A549 (cell line): Measurements from ENCODE around the gene PPM1L. TPM values are rescaled to one million over a fixed set of nuclear protein-coding genes. Genes with fewer than 3 reads are reported as not detected.

Experiments used
- ATAC-seq, 2 experiments: fragments of 200-7000 bp in 1 of 2; fragments of >200 bp in 1 of 2; cut with Nextera tagmentation in 1 of 2; cut with Tn5 transposase in 1 of 2; 3 replicates each; pipeline versions ENCODE4 v1.8.0 to v1.9.1; 2018 to 2020; ENCODE audit warnings: mild to moderate bottlenecking in 1 of 2, moderate library complexity in 1 of 2
- CTCF ChIA-PET: fragments of 300-600 bp; sonication (Branson Sonifier 250); formaldehyde crosslinking; extraction: SDS; loops from one replicate; lab custom pipeline; 2021; ENCODE audit warnings: antibody characterized with exemption, inconsistent platforms; lab: Yijun Ruan, JAX
- POLR2A ChIA-PET: fragments of 350-600 bp; formaldehyde crosslinking; extraction: SDS; loops from one replicate; lab custom pipeline; 2021; ENCODE audit warnings: antibody characterized with exemption, inconsistent platforms; lab: Yijun Ruan, JAX
- DNase-seq, 2 experiments: peaks; one replicate each; pipeline versions ENCODE4 v3.0.0 to v3.0.0-alpha.2; 2011 to 2016; ENCODE audit warnings: low read depth in 1 of 2, low spot score in 1 of 2
- FAIRE-seq: peaks from 2 replicates; lab custom pipeline; 2011; peaks lifted over from hg19 to GRCh38; lab: Jason Lieb, UNC
- H3K27ac ChIP-seq, 2 experiments: fragments of >200 bp; sonication (Bioruptor Twin); formaldehyde crosslinking; 3 replicates each; pipeline ENCODE4 v1.5.1; 2016 to 2017
- H3K4me1 ChIP-seq: fragments of >200 bp; sonication (Bioruptor Twin); formaldehyde crosslinking; 3 replicates; pipeline ENCODE4 v1.6.1; 2016
- H3K4me2 ChIP-seq: fragments of >200 bp; sonication (Bioruptor Twin); formaldehyde crosslinking; 3 replicates; pipeline ENCODE4 v1.6.1; 2016
- H3K4me3 ChIP-seq: fragments of >200 bp; sonication (Bioruptor Twin); formaldehyde crosslinking; 3 replicates; pipeline ENCODE4 v1.5.1; 2016
- H3K9me3 ChIP-seq: fragments of >200 bp; sonication (Bioruptor Twin); formaldehyde crosslinking; 3 replicates; pipeline ENCODE4 v1.6.1; 2016
- BHLHE40 ChIP-seq: IDR thresholded peaks from 2 replicates; pipeline ENCODE4 v1.6.1; 2012; ENCODE audit warnings: low read depth, low read length, inconsistent platforms
- CBX8 ChIP-seq: fragments of 200-600 bp; sonication (generic); IDR thresholded peaks from 2 replicates; pipeline ENCODE4 v1.6.1; 2016
- CHD2 ChIP-seq: fragments of 150-350 bp; IDR thresholded peaks from 2 replicates; pipeline ENCODE4 v1.6.1; 2014; ENCODE audit warnings: low read length; ENCODE audit not compliant: partially characterized antibody
- CHD4 ChIP-seq: fragments of 200-600 bp; sonication (generic); IDR thresholded peaks from 2 replicates; pipeline ENCODE4 v1.6.1; 2016; ENCODE audit warnings: antibody characterized with exemption, mild to moderate bottlenecking, borderline replicate concordance
- CTCF ChIP-seq: fragments of >200 bp; sonication (Bioruptor Twin); formaldehyde crosslinking; IDR thresholded peaks from 3 replicates; pipeline ENCODE4 v1.5.1; 2016
- E2F6 ChIP-seq: IDR thresholded peaks from 2 replicates; pipeline ENCODE4 v1.6.1; 2012; ENCODE audit warnings: low read depth, borderline replicate concordance
- EHMT2 ChIP-seq: fragments of 200-600 bp; sonication (generic); IDR thresholded peaks from 2 replicates; pipeline ENCODE4 v1.6.1; 2016; ENCODE audit warnings: antibody characterized with exemption, low read depth, mild to moderate bottlenecking, moderate library complexity
- GATA3 ChIP-seq: IDR thresholded peaks from 2 replicates; pipeline ENCODE4 v1.6.1; 2012; ENCODE audit warnings: borderline replicate concordance
- HDAC2 ChIP-seq: fragments of 200-600 bp; sonication (generic); IDR thresholded peaks from 2 replicates; pipeline ENCODE4 v1.6.1; 2016
- HMGXB4 ChIP-seq: fragments of 250-450 bp; sonication (Bioruptor Pico); IDR thresholded peaks from 2 replicates; pipeline ENCODE4 v1.5.0; 2021; ENCODE audit warnings: mild to moderate bottlenecking, moderate library complexity, borderline replicate concordance
- JUN ChIP-seq, 2 experiments: fragments of >200 bp; sonication (Bioruptor Twin); formaldehyde crosslinking; IDR thresholded peaks; 2 replicates in 1 of 2; 3 replicates in 1 of 2; pipeline ENCODE4 v1.6.1; 2016 to 2017
- MAFK ChIP-seq: fragments of 450-650 bp; IDR thresholded peaks from 2 replicates; pipeline ENCODE4 v1.6.1; 2014; ENCODE audit not compliant: partially characterized antibody
- MAZ ChIP-seq: fragments of 150-350 bp; IDR thresholded peaks from 2 replicates; pipeline ENCODE4 v1.6.1; 2014; ENCODE audit warnings: antibody characterized with exemption, low read depth, low read length, borderline replicate concordance
- NR3C1 ChIP-seq: fragments of >200 bp; sonication (Bioruptor Twin); formaldehyde crosslinking; IDR thresholded peaks from 3 replicates; pipeline ENCODE4 v1.6.1; 2017
- PBX3 ChIP-seq: IDR thresholded peaks from 2 replicates; pipeline ENCODE4 v1.6.1; 2012
- PHF8 ChIP-seq: fragments of 200-600 bp; sonication (generic); IDR thresholded peaks from 2 replicates; pipeline ENCODE4 v1.6.1; 2016; ENCODE audit warnings: low read depth, mild to moderate bottlenecking, antibody characterized with exemption, moderate library complexity, borderline replicate concordance
- RCOR1 ChIP-seq: fragments of 150-350 bp; IDR thresholded peaks from 2 replicates; pipeline ENCODE4 v1.6.1; 2014; ENCODE audit warnings: antibody characterized with exemption, low read length, low read depth
- RNF2 ChIP-seq: fragments of 200-600 bp; sonication (generic); IDR thresholded peaks from 2 replicates; pipeline ENCODE4 v1.6.1; 2016; ENCODE audit warnings: low read depth, mild to moderate bottlenecking, antibody characterized with exemption, moderate library complexity, borderline replicate concordance
- SMC3 ChIP-seq: fragments of >200 bp; sonication (Bioruptor Twin); formaldehyde crosslinking; IDR thresholded peaks from 3 replicates; pipeline ENCODE4 v1.6.1; 2018; ENCODE audit warnings: inconsistent platforms
- ZFP36 ChIP-seq: fragments of 450-650 bp; IDR thresholded peaks from 2 replicates; pipeline ENCODE4 v1.6.1; 2014; ENCODE audit warnings: borderline replicate concordance; ENCODE audit not compliant: partially characterized antibody
- WGBS: methylation state at CpG from one replicate; pipeline ENCODE4 v1.1.6; 2017; ENCODE audit errors: missing lambda C conversion rate; 5-methylcytosine and 5-hydroxymethylcytosine counted together
- polyA plus RNA-seq, 4 experiments: library from polyadenylated mRNA; depleted of rRNA in 3 of 4; stranded (reverse); fragments of >200 nt; fragmentation: RNase III in 1 of 4; extraction: RNeasy Plus Mini Kit Qiagen cat#74134 plus additional on column Dnase treatment in 1 of 4; gene quantifications; 2 replicates in 3 of 4; 3 replicates in 1 of 4; pipeline ENCODE4 v1.2.3, GENCODE V29; 2011 to 2017

Gene PPM1L
- polyA plus RNA-seq, 2 of the 4 experiments (the other 2 are of a cell fraction): 0.27 to 0.45 TPM

- ChIA-PET POLR2A (no interaction called here), CTCF (interaction anchor here (0.5 to 1.4 kb wide), 2 partner anchors 21 to 105 kb away, joined by 3 read pairs; no protein-coding TSS in a partner anchor)
- TF ChIP-seq ZFP36 (no peak), RNF2 (no peak), MAZ (no peak), SMC3 (no peak), RCOR1 (no peak), MAFK (no peak), JUN (IDR thresholded peaks at IDR 0.05) (no peak), NR3C1 (no peak), PBX3 (no peak), E2F6 (no peak), GATA3 (no peak), EHMT2 (no peak), HMGXB4 (CRISPR knock-in tag) (no peak), BHLHE40 (no peak), PHF8 (no peak), CBX8 (no peak), CHD4 (no peak), CHD2 (no peak)
- Histone ChIP-seq H3K4me2 (no peak overlapping the region), H3K27ac (no peak overlapping the region), H3K9me3 (no peaks in the 10 kb centered on the region), H3K4me1 (no peaks in the 10 kb centered on the region), H3K4me3 (no peak overlapping the region)
- DNase-seq (no peak), ATAC-seq (no peak), FAIRE-seq (no peak)
- WGBS: 8% methylated on average over 2 of the region's 2 CpGs
Measured at GRCh38 chr3:160790726-160791125, 34.7 kb downstream of the PPM1L start.

GRCh38 chr3:160792540-160792939, 36.5 kb downstream of the PPM1L start:
- no peaks in the 10 kb centered on the region for H3K4me1 ChIP-seq
- H3K4me2 ChIP-seq: no peak overlapping the region
- DNase-seq (no peak), ATAC-seq (no peak), FAIRE-seq (no peak)
- H3K27ac ChIP-seq: no peak overlapping the region
- 3% methylated on average over 2 of the region's 2 CpGs for WGBS
- H3K9me3 ChIP-seq: no peaks in the 10 kb centered on the region
- CTCF ChIA-PET: no interaction called here
- TF ChIP-seq CTCF (no peak), BHLHE40 (no peak), GATA3 (no peak), HDAC2 (no peak), NR3C1 (no peak), EHMT2 (no peak)
- TF ChIP-seq, all 56 proteins: peak for 0
- no peak overlapping the region for H3K4me3 ChIP-seq
- POLR2A ChIA-PET: interaction anchor here (0.6 kb wide), 1 partner anchor 347 kb away, joined by 4 read pairs; no protein-coding TSS in a partner anchor
